WTC11 (cell line): ENCODE data around the gene KIF12. TPM values are rescaled to one million over a fixed set of nuclear protein-coding genes. Genes with fewer than 3 reads are reported as not detected.

Experiments used
- ATAC-seq: fragments of 200-7000 bp; cut with Tn5 transposase; 2 replicates; pipeline ENCODE4 v1.10.0; 2021; ENCODE audit warnings: mild to moderate bottlenecking, moderate library complexity
- CTCF ChIA-PET: fragments of 300-600 bp; sonication (Branson Sonifier 250); formaldehyde crosslinking; loops from one replicate; lab custom pipeline; 2021; ENCODE audit warnings: antibody characterized with exemption; lab: Charles Lee
- POLR2A ChIA-PET: fragments of 350-600 bp; sonication (Branson Sonifier 250); formaldehyde crosslinking; loops from one replicate; lab custom pipeline; 2021; ENCODE audit warnings: antibody characterized with exemption; lab: Charles Lee
- DNase-seq: peaks from one replicate; pipeline ENCODE4 v3.0.0; 2021; ENCODE audit warnings: low spot score
- H3K27ac Mint-ChIP-seq: 2 replicates; pipeline ENCODE4 v1.8.0; 2021; ENCODE audit warnings: mixed read lengths
- H3K27me3 Mint-ChIP-seq: 2 replicates; pipeline ENCODE4 v1.8.0; 2021; ENCODE audit warnings: low read depth, mild to moderate bottlenecking, moderate library complexity, mixed read lengths
- H3K36me3 Mint-ChIP-seq: 2 replicates; pipeline ENCODE4 v1.8.0; 2021; ENCODE audit warnings: mixed read lengths
- H3K4me1 Mint-ChIP-seq: 2 replicates; pipeline ENCODE4 v1.8.0; 2022; ENCODE audit warnings: mixed read lengths
- H3K4me3 Mint-ChIP-seq: 2 replicates; pipeline ENCODE4 v1.8.0; 2021; ENCODE audit warnings: mild to moderate bottlenecking, moderate library complexity, mixed read lengths
- H3K9me3 Mint-ChIP-seq: 2 replicates; pipeline ENCODE4 v1.8.0; 2021; ENCODE audit warnings: mixed read lengths
- CBFB ChIP-seq: sonication (generic); formaldehyde crosslinking; IDR thresholded peaks from 2 replicates; pipeline ENCODE4 v1.8.1; 2022; ENCODE audit warnings: mild to moderate bottlenecking, low read depth, missing genetic modification reagents
- FOXP1 ChIP-seq: sonication (generic); formaldehyde crosslinking; IDR thresholded peaks from 2 replicates; pipeline ENCODE4 v1.8.0; 2022; ENCODE audit warnings: missing genetic modification reagents, mild to moderate bottlenecking, moderate library complexity, borderline replicate concordance
- GABPB1 ChIP-seq: sonication (generic); formaldehyde crosslinking; IDR thresholded peaks from 2 replicates; pipeline ENCODE4 v1.8.1; 2023; ENCODE audit warnings: mild to moderate bottlenecking, missing genetic modification reagents
- IRF2 ChIP-seq: sonication (generic); formaldehyde crosslinking; IDR thresholded peaks from 2 replicates; pipeline ENCODE4 v1.8.0; 2022; ENCODE audit warnings: low read depth, missing genetic modification reagents, borderline replicate concordance
- JAZF1 ChIP-seq: fragments of 250-450 bp; sonication (Bioruptor Pico); IDR thresholded peaks from 2 replicates; pipeline ENCODE4 v1.9.0; 2021; ENCODE audit warnings: moderate library complexity, mild to moderate bottlenecking, inconsistent platforms
- KAT7 ChIP-seq: sonication (generic); formaldehyde crosslinking; IDR thresholded peaks from 2 replicates; pipeline ENCODE4 v1.8.1; 2023; ENCODE audit warnings: missing genetic modification reagents, mild to moderate bottlenecking, borderline replicate concordance
- MXD4 ChIP-seq: fragments of 250-450 bp; sonication (Bioruptor Pico); IDR thresholded peaks from 2 replicates; pipeline ENCODE4 v1.8.0; 2021; ENCODE audit warnings: mild to moderate bottlenecking, moderate library complexity, borderline replicate concordance
- NFE2L1 ChIP-seq: sonication (generic); formaldehyde crosslinking; IDR thresholded peaks from 2 replicates; pipeline ENCODE4 v1.8.1; 2023; ENCODE audit warnings: missing genetic modification reagents
- SOX15 ChIP-seq: fragments of 250-450 bp; sonication (Bioruptor Pico); IDR thresholded peaks from 2 replicates; pipeline ENCODE4 v1.9.0; 2021; ENCODE audit warnings: mild to moderate bottlenecking
- SP1 ChIP-seq: sonication (generic); formaldehyde crosslinking; conservative IDR thresholded peaks from 2 replicates; pipeline ENCODE4 v1.8.1; 2022; ENCODE audit warnings: missing genetic modification reagents
- ZNF232 ChIP-seq: sonication (generic); formaldehyde crosslinking; IDR thresholded peaks from 2 replicates; pipeline ENCODE4 v1.8.0; 2022; ENCODE audit warnings: mild to moderate bottlenecking, missing genetic modification reagents
- ZNF263 ChIP-seq: sonication (generic); formaldehyde crosslinking; IDR thresholded peaks from 2 replicates; pipeline ENCODE4 v1.8.1; 2022; ENCODE audit warnings: low read depth, mild to moderate bottlenecking, moderate library complexity, missing genetic modification reagents
- ZNF317 ChIP-seq: sonication (generic); formaldehyde crosslinking; IDR thresholded peaks from 2 replicates; pipeline ENCODE4 v1.8.1; 2023; ENCODE audit warnings: low read depth, mild to moderate bottlenecking, moderate library complexity, missing genetic modification reagents, borderline replicate concordance
- total RNA-seq: library from RNA; stranded (reverse); gene quantifications from 3 replicates; pipeline ENCODE4 v1.2.3, GENCODE V29; 2021
- TF ChIP-seq, protein P1 (sequence below): sonication (generic); formaldehyde crosslinking; IDR thresholded peaks from 2 replicates; pipeline ENCODE4 v1.8.1; 2022; ENCODE audit warnings: missing genetic modification reagents, borderline replicate concordance
- TF ChIP-seq, protein P2 (sequence below): fragments of 250-450 bp; sonication (Bioruptor Pico); IDR thresholded peaks from 2 replicates; pipeline ENCODE4 v1.8.0; 2021; ENCODE audit warnings: mild to moderate bottlenecking
- TF ChIP-seq, protein P3 (sequence below): sonication (generic); formaldehyde crosslinking; IDR thresholded peaks from 2 replicates; pipeline ENCODE4 v1.8.1; 2022; ENCODE audit warnings: mild to moderate bottlenecking, moderate library complexity, missing genetic modification reagents
- TF ChIP-seq, protein P4 (sequence below): fragments of 250-450 bp; sonication (Bioruptor Pico); IDR thresholded peaks from 2 replicates; pipeline ENCODE4 v1.9.0; 2021; ENCODE audit warnings: mild to moderate bottlenecking
- TF ChIP-seq, protein P5 (sequence below): sonication (generic); formaldehyde crosslinking; IDR thresholded peaks from 2 replicates; pipeline ENCODE4 v1.8.0; 2023; ENCODE audit warnings: missing genetic modification reagents, mild to moderate bottlenecking, borderline replicate concordance
- TF ChIP-seq, protein P6 (sequence below): fragments of 250-450 bp; sonication (Bioruptor Pico); conservative IDR thresholded peaks from 2 replicates; pipeline ENCODE4 v1.9.0; 2021; ENCODE audit warnings: mild to moderate bottlenecking
- TF ChIP-seq, protein P7 (sequence below): fragments of 250-450 bp; sonication (Bioruptor Pico); IDR thresholded peaks from 2 replicates; pipeline ENCODE4 v1.9.0; 2021; ENCODE audit warnings: mild to moderate bottlenecking

The KIF12 gene
- total RNA-seq, 1 experiment from 2014 or later, result 4.0 TPM

DNA sequence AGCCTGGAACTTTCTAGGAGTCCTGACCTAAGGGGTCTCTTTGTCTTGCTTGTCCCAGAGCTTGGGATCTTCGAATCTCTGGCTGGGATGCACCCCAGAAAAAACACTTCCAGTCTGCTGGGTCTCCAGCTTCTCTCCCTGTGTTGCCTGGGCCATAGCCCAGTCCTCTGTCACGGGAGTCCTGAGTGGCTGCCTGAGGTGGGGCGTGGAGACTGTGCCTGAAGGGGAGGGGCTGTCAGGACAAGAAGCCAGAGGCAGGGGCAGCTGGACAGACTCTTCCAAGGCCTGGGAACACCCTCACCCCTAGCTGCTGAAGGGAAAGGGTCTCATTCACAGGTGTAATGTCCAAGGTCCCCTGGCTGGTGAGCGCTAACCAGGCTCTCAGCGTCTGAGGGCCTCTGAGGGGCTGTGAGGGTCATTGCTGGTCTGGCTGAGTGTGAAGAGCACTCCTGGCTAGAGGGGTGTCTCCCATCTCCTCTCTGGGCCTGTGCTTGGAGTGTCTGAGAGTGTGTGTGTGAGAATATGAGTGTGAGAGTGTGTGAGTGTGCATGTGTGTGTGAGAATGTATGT, 35.8 kb upstream of the KIF12 start:
- TF ChIP-seq, protein P1, sequence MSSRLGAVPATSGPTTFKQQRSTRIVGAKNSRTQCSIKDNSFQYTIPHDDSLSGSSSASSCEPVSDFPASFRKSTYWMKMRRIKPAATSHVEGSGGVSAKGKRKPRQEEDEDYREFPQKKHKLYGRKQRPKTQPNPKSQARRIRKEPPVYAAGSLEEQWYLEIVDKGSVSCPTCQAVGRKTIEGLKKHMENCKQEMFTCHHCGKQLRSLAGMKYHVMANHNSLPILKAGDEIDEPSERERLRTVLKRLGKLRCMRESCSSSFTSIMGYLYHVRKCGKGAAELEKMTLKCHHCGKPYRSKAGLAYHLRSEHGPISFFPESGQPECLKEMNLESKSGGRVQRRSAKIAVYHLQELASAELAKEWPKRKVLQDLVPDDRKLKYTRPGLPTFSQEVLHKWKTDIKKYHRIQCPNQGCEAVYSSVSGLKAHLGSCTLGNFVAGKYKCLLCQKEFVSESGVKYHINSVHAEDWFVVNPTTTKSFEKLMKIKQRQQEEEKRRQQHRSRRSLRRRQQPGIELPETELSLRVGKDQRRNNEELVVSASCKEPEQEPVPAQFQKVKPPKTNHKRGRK (CRISPR knock-in tag), result no peak
- TF ChIP-seq, protein P2, sequence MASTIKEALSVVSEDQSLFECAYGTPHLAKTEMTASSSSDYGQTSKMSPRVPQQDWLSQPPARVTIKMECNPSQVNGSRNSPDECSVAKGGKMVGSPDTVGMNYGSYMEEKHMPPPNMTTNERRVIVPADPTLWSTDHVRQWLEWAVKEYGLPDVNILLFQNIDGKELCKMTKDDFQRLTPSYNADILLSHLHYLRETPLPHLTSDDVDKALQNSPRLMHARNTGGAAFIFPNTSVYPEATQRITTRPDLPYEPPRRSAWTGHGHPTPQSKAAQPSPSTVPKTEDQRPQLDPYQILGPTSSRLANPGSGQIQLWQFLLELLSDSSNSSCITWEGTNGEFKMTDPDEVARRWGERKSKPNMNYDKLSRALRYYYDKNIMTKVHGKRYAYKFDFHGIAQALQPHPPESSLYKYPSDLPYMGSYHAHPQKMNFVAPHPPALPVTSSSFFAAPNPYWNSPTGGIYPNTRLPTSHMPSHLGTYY, result no peak
- TF ChIP-seq, protein P3, sequence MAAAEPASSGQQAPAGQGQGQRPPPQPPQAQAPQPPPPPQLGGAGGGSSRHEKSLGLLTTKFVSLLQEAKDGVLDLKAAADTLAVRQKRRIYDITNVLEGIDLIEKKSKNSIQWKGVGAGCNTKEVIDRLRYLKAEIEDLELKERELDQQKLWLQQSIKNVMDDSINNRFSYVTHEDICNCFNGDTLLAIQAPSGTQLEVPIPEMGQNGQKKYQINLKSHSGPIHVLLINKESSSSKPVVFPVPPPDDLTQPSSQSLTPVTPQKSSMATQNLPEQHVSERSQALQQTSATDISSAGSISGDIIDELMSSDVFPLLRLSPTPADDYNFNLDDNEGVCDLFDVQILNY (CRISPR knock-in tag), result no peak
- TF ChIP-seq, protein P4, sequence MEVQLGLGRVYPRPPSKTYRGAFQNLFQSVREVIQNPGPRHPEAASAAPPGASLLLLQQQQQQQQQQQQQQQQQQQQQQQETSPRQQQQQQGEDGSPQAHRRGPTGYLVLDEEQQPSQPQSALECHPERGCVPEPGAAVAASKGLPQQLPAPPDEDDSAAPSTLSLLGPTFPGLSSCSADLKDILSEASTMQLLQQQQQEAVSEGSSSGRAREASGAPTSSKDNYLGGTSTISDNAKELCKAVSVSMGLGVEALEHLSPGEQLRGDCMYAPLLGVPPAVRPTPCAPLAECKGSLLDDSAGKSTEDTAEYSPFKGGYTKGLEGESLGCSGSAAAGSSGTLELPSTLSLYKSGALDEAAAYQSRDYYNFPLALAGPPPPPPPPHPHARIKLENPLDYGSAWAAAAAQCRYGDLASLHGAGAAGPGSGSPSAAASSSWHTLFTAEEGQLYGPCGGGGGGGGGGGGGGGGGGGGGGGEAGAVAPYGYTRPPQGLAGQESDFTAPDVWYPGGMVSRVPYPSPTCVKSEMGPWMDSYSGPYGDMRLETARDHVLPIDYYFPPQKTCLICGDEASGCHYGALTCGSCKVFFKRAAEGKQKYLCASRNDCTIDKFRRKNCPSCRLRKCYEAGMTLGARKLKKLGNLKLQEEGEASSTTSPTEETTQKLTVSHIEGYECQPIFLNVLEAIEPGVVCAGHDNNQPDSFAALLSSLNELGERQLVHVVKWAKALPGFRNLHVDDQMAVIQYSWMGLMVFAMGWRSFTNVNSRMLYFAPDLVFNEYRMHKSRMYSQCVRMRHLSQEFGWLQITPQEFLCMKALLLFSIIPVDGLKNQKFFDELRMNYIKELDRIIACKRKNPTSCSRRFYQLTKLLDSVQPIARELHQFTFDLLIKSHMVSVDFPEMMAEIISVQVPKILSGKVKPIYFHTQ (CRISPR knock-in tag), result no peak
- no peak for TF ChIP-seq MXD4
- ATAC-seq (no peak), DNase-seq (no peak)
- ChIA-PET POLR2A (no interaction called here), CTCF (interaction anchor here (1.0 to 2.3 kb wide), 3 partner anchors 27 to 156 kb away, joined by 5 to 7 read pairs (median 6); no protein-coding TSS in a partner anchor)
- Mint-ChIP-seq H3K27me3 (peaks cover 45% of the 10 kb centered on the region), H3K4me3 (no peak overlapping the region), H3K4me1 (peaks cover 10% of the 10 kb centered on the region), H3K9me3 (peaks cover 6% of the 10 kb centered on the region; the same call in 1 of the 2 replicates), H3K27ac (no peak overlapping the region), H3K36me3 (no peaks in the 10 kb centered on the region)

DNA sequence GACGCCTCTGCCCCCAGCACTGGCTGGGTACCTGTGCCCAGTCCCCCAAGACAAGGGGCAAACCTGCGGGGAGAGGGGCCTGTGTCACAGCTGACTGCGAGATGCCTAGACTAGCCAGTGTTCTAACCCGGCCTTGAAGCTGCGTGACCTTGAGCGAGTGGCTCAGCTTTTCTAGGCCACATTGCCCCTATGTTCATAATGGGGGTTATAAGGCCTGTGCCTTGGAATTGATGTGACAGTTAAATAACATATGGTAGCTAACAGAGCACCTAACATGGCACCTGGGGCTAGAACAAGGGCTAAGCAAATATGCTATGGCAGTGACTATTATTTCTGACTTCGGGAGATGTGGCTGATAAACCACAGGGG, 33.4 kb upstream of the KIF12 start:
- Mint-ChIP-seq H3K9me3 (peaks cover 11% of the 10 kb centered on the region; the same call in 1 of the 2 replicates), H3K27ac (no peak overlapping the region), H3K36me3 (no peaks in the 10 kb centered on the region), H3K27me3 (peaks cover 56% of the 10 kb centered on the region), H3K4me1 (peaks cover 10% of the 10 kb centered on the region), H3K4me3 (no peak overlapping the region)
- ChIA-PET CTCF (interaction anchor here (1.0 to 2.7 kb wide), 2 partner anchors 24 to 33 kb away, joined by 3 to 12 read pairs; partner anchors contain the start of gene KIF12), POLR2A (no interaction called here)
- ATAC-seq (no peak), DNase-seq (no peak)
- TF ChIP-seq SP1 (CRISPR knock-in tag) (no peak), ZNF317 (CRISPR knock-in tag) (no peak), MXD4 (no peak), IRF2 (CRISPR knock-in tag) (no peak), NFE2L1 (no peak), SOX15 (CRISPR knock-in tag) (no peak), FOXP1 (CRISPR knock-in tag) (no peak), ZNF263 (CRISPR knock-in tag) (no peak), KAT7 (CRISPR knock-in tag) (no peak), GABPB1 (no peak), ZNF232 (CRISPR knock-in tag) (no peak), JAZF1 (CRISPR knock-in tag) (no peak), CBFB (CRISPR knock-in tag) (no peak)
- TF ChIP-seq, protein P5, sequence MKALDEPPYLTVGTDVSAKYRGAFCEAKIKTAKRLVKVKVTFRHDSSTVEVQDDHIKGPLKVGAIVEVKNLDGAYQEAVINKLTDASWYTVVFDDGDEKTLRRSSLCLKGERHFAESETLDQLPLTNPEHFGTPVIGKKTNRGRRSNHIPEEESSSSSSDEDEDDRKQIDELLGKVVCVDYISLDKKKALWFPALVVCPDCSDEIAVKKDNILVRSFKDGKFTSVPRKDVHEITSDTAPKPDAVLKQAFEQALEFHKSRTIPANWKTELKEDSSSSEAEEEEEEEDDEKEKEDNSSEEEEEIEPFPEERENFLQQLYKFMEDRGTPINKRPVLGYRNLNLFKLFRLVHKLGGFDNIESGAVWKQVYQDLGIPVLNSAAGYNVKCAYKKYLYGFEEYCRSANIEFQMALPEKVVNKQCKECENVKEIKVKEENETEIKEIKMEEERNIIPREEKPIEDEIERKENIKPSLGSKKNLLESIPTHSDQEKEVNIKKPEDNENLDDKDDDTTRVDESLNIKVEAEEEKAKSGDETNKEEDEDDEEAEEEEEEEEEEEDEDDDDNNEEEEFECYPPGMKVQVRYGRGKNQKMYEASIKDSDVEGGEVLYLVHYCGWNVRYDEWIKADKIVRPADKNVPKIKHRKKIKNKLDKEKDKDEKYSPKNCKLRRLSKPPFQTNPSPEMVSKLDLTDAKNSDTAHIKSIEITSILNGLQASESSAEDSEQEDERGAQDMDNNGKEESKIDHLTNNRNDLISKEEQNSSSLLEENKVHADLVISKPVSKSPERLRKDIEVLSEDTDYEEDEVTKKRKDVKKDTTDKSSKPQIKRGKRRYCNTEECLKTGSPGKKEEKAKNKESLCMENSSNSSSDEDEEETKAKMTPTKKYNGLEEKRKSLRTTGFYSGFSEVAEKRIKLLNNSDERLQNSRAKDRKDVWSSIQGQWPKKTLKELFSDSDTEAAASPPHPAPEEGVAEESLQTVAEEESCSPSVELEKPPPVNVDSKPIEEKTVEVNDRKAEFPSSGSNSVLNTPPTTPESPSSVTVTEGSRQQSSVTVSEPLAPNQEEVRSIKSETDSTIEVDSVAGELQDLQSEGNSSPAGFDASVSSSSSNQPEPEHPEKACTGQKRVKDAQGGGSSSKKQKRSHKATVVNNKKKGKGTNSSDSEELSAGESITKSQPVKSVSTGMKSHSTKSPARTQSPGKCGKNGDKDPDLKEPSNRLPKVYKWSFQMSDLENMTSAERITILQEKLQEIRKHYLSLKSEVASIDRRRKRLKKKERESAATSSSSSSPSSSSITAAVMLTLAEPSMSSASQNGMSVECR (CRISPR knock-in tag), result no peak
- TF ChIP-seq, protein P6, sequence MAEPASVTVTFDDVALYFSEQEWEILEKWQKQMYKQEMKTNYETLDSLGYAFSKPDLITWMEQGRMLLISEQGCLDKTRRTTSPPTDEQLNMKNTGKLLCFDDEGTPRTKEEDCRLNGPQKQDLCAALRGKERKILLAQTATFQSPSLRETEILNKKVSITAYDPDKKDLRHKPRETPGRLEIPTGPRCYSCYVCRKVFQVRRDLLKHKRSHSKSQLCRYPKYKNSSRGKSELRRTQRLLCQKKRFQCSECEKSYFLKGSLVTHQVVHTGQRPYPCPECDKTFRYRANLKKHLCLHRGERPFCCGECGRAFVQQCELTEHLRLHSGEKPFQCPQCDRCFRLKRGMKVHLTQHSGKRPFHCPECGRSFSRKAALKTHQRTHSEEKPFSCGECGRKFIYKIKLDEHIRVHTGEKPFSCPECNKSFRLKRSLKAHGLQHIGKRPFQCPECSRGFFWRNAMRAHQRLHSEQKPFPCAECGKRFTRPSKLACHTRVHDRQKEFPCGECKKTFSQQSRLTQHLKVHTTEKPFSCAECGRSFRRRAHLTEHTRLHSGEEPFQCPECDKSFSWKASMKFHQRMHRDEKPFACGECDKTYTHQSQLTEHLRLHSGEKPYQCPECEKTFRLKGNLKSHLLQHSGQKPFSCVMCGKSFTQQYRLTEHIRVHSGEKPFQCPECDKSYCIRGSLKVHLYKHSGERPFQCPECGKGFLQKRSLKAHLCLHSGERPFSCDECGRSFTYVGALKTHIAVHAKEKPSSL (CRISPR knock-in tag), result no peak
- TF ChIP-seq, protein P7, sequence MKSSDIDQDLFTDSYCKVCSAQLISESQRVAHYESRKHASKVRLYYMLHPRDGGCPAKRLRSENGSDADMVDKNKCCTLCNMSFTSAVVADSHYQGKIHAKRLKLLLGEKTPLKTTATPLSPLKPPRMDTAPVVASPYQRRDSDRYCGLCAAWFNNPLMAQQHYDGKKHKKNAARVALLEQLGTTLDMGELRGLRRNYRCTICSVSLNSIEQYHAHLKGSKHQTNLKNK (CRISPR knock-in tag), result no peak
